Cardiac fibroblast (primary cell): ENCODE measurements around the gene VSIG4.

Source experiments
- DNase-seq, 2 donors: peaks; one replicate each; pipeline versions ENCODE4 v3.0.0 to v3.0.0-alpha.2; 2010; ENCODE audit warnings: low read depth in 2 of 2
- H3K4me3 ChIP-seq, 2 donors: replicated peaks in 1 of 2; 1 replicate in 1 of 2; 2 replicates in 1 of 2; pipeline ENCODE4 v1.5.1; 2011; ENCODE audit warnings: low read depth in 2 of 2, low read length in 2 of 2, mild to moderate bottlenecking in 2 of 2, moderate library complexity in 1 of 2
- TF ChIP-seq, protein P1 (sequence below): IDR thresholded peaks from one replicate; pipeline ENCODE4 v1.5.1; 2011; ENCODE audit warnings: low read depth, mild to moderate bottlenecking, low read length, inconsistent platforms

The VSIG4 gene

DNA sequence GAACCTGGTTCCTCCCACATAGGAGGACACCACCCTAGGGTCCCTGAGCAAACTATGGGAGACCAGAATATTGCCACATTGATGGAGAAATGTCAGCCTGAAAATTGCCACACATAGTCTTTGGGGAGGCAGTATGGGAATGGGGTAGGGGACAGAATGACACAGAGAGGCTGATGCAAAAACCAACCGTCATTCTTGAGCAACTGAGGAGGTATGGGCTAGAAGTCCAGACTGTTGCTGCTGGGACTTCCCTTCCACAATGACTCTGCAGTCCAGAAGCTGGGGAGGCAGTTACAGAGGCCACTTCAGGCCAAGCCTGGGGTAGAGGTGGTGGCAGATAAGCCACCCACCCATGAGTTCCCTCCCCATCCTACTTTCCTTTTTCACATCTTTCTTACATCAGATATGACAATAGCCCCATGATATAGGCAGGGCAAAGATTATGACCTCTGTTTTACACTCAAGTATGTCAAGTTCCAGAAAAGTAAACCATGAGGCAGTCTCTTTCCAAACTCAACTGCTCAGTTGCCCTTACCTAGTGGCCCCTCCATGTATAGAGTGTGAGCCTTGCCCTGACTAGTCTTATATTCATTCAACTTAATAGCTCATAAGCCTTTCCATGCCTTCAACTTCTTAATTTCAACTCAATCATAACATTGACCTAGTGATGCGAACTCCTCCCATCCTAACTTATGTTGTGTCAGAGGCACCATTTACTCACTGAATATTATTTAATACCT, 41.7 kb downstream of the VSIG4 start:
- no peak for DNase-seq
- TF ChIP-seq, protein P1, sequence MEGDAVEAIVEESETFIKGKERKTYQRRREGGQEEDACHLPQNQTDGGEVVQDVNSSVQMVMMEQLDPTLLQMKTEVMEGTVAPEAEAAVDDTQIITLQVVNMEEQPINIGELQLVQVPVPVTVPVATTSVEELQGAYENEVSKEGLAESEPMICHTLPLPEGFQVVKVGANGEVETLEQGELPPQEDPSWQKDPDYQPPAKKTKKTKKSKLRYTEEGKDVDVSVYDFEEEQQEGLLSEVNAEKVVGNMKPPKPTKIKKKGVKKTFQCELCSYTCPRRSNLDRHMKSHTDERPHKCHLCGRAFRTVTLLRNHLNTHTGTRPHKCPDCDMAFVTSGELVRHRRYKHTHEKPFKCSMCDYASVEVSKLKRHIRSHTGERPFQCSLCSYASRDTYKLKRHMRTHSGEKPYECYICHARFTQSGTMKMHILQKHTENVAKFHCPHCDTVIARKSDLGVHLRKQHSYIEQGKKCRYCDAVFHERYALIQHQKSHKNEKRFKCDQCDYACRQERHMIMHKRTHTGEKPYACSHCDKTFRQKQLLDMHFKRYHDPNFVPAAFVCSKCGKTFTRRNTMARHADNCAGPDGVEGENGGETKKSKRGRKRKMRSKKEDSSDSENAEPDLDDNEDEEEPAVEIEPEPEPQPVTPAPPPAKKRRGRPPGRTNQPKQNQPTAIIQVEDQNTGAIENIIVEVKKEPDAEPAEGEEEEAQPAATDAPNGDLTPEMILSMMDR, result no peak
- H3K4me3 ChIP-seq, result no peak overlapping the region

DNA sequence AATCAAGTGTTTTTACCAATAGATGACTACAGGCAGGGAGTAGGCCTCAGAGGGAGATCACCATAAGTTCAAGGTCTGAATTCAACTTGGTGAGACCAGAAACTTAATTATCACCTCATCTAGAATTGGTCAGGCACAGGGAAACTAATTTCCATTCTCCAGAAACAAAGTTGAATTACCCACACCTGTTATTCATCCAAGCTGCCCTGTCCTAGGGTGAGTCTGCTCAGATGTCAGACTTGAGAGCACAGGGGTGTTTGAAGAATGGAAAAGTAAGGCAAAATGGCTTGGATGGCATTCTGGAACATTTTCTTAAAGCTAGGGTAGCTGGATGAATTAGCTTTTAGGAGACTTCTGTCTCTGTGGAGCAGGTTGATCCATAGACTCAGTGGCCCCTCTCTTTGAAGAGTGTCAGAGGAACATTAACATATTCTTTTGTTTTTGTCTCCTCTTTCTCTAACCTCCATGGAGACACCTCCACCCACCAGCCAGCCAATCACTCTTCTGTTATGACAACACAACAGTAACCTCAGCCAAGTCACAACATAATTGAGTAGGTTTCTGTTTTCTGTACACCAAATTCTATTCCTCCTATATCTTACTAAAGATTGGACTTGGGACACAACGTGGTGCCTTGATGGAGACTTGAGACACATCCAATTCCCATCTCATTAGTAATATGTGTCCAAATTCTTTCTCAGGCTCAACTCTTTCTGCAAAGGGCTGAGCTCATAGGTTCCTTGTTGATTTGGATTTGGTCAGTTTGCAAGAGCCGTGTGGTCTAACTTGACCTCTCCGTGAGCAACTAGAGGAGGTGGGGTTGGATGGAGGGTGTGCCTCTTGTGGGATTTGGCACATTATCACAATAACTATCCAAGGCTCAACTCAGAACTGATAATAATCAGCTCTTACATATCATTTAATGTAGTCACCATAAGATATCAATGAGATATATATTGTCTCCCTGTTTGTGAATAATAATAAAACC, 45.1 kb downstream of the VSIG4 start:
- TF ChIP-seq, protein P1, result no peak
- DNase-seq, result no peak
- H3K4me3 ChIP-seq, result no peak overlapping the region

DNA sequence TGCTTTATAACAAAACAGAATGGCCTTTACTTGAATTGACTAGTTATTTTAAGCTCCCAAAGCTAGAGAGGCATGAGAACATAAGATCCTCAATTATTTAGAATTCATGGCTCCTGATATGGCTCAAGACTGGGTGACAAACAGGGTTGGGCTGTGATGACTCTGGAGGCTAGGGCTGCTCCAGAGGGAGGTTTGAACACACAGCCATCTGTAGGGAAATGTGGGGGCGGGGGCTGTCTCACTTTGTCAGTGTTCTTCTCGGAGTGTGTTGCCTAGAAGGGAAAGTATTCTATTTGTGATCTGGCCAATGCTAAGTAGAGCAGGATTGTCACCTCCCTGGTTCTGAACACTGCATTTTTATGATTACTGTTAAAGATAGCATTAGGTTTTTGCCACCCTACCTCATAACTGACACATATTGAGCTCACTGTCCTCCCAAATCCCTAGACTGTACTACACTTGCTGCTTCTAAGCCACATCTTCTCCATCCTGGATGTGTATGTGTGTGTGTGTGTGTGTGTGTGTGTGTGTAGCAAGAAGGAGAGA, 45.9 kb downstream of the VSIG4 start:
- H3K4me3 ChIP-seq, result no peak overlapping the region
- no peak for DNase-seq
- TF ChIP-seq, protein P1, result no peak

DNA sequence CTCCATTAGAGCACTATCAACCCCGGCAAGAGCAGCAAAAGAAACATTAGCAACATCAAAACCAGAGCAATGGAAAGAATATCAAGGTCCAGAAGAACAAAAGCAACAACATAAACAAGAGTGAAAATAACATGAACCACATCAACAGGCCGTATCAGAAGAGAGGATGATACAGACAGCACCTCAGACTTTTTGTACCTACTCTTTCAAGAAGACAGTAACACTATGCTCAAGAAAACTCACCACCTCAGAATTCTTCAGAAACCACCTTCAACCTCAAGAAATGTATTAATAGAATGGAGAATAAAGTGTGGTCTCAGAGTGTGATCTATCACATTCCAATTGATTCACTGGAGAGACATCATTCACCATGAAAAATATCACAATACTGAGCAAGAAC, 46.5 kb downstream of the VSIG4 start:
- TF ChIP-seq, protein P1, result no peak
- H3K4me3 ChIP-seq, result no peak overlapping the region
- no peak for DNase-seq

DNA sequence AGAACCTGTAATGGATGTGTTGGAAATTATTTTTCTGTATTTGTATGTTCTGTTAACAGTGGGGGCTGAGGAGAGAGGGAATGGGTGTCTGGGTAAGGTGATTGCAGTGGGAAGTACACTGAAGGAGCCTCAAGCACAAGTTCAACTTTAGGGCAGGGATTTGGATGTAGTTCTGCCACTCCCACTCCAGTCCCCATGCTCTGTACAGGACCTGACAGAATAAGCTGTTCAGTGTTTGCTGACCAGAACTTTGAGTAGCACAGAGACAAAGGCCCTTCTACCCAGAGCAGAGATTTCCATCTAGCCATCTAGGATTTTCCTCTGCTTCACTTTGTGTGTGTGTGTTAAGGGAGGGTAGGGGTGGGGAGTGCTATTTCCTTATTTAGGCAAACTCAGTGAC, 49.2 kb downstream of the VSIG4 start:
- TF ChIP-seq, protein P1, result no peak
- DNase-seq, result no peak
- H3K4me3 ChIP-seq, result no peak overlapping the region

DNA sequence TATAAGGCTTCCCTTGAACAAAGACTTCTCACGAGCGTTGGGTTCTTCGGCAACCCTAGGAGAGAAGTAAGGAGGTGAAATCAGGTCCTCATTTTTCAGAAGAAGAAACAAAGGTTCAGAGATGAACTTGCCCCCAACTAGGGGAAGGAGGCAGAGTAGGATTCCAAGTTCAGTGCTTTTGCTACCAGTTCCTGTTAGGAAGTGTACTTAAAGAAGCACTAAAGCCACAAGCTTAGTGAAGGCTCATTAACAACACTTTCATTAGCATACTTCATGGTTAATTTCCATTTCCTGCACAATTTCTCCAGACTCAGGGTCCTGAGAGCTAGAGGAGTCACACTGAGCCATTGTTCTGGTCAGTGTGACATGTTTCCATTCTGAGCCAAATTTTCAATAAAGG, 52.1 kb downstream of the VSIG4 start:
- no peak for DNase-seq
- TF ChIP-seq, protein P1, result no peak
- H3K4me3 ChIP-seq, result no peak overlapping the region
